ENCODE results near the gene TRPM3. TPM values are rescaled to one million over a fixed set of nuclear protein-coding genes. Genes with fewer than 3 reads are reported as not detected.
A peak's percentile ranks its signal among the peaks of the same experiment; 100 is the strongest.

TRPM3 gene
- total and polyA plus RNA-seq, 5 donors = 0.38 to 2.2 (median 1.2) TPM

DNA sequence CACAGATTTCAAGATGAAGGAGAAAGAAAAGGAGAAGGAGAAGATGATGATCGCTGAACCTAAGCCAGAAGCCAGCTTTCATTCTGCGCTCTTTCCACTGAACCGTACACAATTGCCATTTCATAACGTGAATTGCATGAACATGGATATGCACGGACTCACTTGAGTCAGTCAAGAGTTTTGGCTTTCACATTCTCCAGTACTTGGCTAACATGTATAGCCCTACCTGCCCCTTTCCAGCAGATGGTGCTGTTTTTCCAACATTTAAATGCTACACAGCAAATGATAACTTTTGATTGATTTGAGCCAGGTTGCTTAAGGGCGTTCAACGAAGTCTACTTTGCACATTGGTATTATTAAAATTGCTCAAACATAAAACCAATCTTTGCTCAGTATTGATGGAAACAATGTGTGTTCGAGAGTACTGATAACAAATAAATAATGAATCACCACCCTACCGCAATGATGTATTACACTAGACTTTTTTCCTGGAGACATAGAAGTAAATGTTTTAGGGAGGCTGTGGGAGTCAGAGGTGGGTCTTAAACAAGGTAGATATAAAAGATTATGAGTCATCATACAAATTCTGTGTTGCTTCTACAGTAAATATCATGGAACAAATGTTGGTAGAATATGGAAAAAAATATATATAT lies 196.4 kb downstream of the TRPM3 start:
- Histone ChIP-seq H3K9me3 (ENCODE audit: control insufficient read depth, low read length) (no peaks in the 10 kb centered on the region), H3K4me1 (ENCODE audit: control insufficient read depth, insufficient read depth, low read length) (no peaks in the 10 kb centered on the region), H3K27me3 (ENCODE audit: control insufficient read depth, insufficient read depth) (no peaks in the 10 kb centered on the region), H3K27ac (ENCODE audit: low read length) (peak overlapping the region; percentile 26), H3K4me3 (ENCODE audit: low read length) (no peak overlapping the region)
- WGBS = 9% methylated on average over 9 of the region's 9 CpGs
- peak; percentile 92 to 94 for ATAC-seq
- DNase-seq = no peak
- intact Hi-C loops (cut with DNase I) = loop anchor here in 1 of 4 donors (5.0 to 10.0 kb wide), 2 partner anchors 288 to 320 kb away; no protein-coding TSS in a partner anchor

DNA sequence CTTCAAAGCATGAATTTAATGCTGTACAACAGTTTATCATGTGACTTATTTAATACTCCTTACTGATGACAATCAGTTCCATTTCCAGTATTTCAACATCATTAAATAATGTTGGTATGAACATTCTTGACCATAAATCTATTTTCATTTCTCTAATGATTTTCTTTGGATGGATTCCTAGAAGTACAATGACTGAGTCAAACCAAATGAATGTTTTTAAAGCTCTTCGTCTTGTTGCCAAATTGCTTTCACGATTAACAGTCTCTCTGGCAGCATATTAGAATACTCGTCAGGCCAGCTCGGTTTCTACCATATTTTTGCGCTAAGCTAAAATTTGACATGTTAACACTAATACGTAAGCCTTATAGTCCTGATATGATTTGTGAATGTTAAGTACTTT lies 197.0 kb downstream of the TRPM3 start:
- H3K27me3 ChIP-seq (ENCODE audit: control insufficient read depth, insufficient read depth) = no peaks in the 10 kb centered on the region
- WGBS = 45% methylated on average over 6 of the region's 6 CpGs
- intact Hi-C loops (cut with DNase I) = loop anchor here in 1 of 4 donors (5.0 to 10.0 kb wide), 2 partner anchors 287 to 320 kb away; no protein-coding TSS in a partner anchor
- no peak for DNase-seq
- no peak overlapping the region for H3K27ac ChIP-seq (ENCODE audit: low read length)
- ATAC-seq = peak; percentile 67 to 80
- no peak overlapping the region for H3K4me3 ChIP-seq (ENCODE audit: low read length)
- no peaks in the 10 kb centered on the region for H3K9me3 ChIP-seq (ENCODE audit: control insufficient read depth, low read length)
- H3K4me1 ChIP-seq (ENCODE audit: control insufficient read depth, insufficient read depth, low read length) = no peaks in the 10 kb centered on the region

DNA sequence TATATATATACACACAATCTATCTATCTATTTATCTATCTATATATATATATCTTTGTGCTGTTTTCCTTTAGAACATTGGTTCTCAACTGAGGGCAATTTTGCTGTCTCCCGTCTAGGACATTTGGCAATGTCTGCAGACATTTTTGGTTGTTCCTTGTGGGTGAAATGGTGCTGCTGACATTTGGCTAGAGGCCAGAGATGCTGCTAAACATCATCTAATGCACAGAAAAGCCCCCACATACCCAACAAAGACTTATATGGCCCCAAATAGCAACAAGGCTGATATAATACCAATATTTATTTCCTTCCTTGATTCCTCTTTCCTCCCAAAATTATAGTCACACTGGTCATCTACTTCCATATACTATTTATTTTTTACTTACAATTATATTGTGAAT lies 197.5 kb downstream of the TRPM3 start:
- Histone ChIP-seq H3K27me3 (ENCODE audit: control insufficient read depth, insufficient read depth) (no peaks in the 10 kb centered on the region), H3K4me1 (ENCODE audit: control insufficient read depth, insufficient read depth, low read length) (no peaks in the 10 kb centered on the region), H3K4me3 (ENCODE audit: low read length) (no peak overlapping the region), H3K27ac (ENCODE audit: low read length) (no peak overlapping the region), H3K9me3 (ENCODE audit: control insufficient read depth, low read length) (no peaks in the 10 kb centered on the region)
- intact Hi-C loops (cut with DNase I) = loop anchor here in 1 of 4 donors (5.0 to 10.0 kb wide), 2 partner anchors 287 to 321 kb away; no protein-coding TSS in a partner anchor
- ATAC-seq (no peak), DNase-seq (no peak)
- 40% methylated on average over 1 of the region's 1 CpG for WGBS

DNA sequence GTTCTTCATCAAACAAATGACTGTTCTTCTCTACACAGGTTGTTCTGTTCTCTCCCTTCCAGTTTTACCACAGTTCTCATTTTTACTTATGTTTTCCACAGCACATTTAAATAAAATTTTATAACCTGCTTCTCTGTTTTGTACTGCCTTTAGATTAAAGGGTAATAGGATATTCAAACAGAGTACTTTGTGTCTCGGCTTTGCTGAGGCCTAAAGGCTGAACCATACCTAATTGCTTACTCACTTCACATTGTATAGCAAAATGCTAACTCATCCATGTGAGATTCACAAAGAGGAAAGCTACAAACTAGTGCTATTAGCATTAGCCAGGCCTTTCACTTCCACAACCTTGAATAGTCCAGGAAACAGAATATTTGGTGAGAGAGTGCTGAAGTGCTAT lies 200.3 kb downstream of the TRPM3 start:
- intact Hi-C loops (cut with DNase I) = loop anchor here in 1 of 4 donors (5.0 to 10.0 kb wide), 2 partner anchors 284 to 324 kb away; no protein-coding TSS in a partner anchor
- 88% methylated on average over 1 of the region's 1 CpG for WGBS

DNA sequence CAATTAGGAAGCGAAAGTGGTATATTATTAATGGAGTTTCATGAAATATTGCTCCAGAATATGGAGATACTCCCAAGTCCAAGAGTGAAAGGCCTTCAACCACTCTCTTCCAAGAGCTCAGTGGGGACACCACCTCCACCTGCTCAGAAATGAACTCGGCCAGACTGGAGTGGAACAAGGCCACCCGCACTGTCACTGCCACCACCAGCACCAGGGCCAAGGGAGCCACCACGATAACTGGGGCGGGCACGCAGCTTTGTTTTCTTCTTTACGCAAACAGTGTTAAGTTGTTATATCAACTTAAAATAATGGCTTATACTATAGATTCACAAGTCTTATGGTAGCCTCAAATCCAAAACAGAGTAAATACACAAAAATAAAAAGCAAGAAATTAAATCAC lies 204.1 kb downstream of the TRPM3 start:
- no peaks in the 10 kb centered on the region for H3K27me3 ChIP-seq (ENCODE audit: control insufficient read depth, insufficient read depth)
- H3K27ac ChIP-seq (ENCODE audit: low read length) = no peak overlapping the region
- no peaks in the 10 kb centered on the region for H3K4me1 ChIP-seq (ENCODE audit: control insufficient read depth, insufficient read depth, low read length)
- no peak overlapping the region for H3K4me3 ChIP-seq (ENCODE audit: low read length)
- DNase-seq (no peak), ATAC-seq (no peak)
- intact Hi-C loops (cut with DNase I) = loop anchor here in 1 of 4 donors (5.0 kb wide), 1 partner anchor 40 kb away; no protein-coding TSS in a partner anchor
- WGBS = 97% methylated on average over 7 of the region's 7 CpGs
- no peaks in the 10 kb centered on the region for H3K9me3 ChIP-seq (ENCODE audit: control insufficient read depth, low read length)

More for the DNA sequence above, 200.3 kb downstream of the TRPM3 start:
- H3K27me3 ChIP-seq (ENCODE audit: control insufficient read depth, insufficient read depth) = no peaks in the 10 kb centered on the region
- no peak overlapping the region for H3K27ac ChIP-seq (ENCODE audit: low read length)
- H3K4me3 ChIP-seq (ENCODE audit: low read length) = no peak overlapping the region
- no peaks in the 10 kb centered on the region for H3K9me3 ChIP-seq (ENCODE audit: control insufficient read depth, low read length)
- ATAC-seq (no peak), DNase-seq (no peak)
- H3K4me1 ChIP-seq (ENCODE audit: control insufficient read depth, insufficient read depth, low read length) = no peaks in the 10 kb centered on the region

DNA sequence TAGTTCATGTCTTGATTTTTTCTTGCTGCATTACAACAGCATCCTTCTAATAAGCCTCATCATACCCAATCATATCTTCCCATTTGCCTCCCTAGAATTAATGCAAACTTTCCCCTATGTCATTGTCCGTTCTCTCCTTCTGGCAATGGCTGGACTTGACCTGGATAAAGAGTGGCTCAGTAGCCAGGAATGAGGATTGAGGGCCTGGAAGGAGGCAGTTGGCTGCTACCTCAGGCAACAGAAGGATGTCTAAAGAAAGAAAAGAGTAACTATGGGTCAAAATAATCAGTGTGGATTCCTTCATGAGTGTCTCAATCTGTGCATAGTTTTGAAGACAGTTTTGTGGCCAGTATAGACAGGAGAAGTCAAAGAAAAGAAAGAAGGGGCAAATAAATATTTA lies 209.6 kb downstream of the TRPM3 start:
- 74% methylated on average over 1 of the region's 1 CpG for WGBS
- ATAC-seq = no peak

DNA sequence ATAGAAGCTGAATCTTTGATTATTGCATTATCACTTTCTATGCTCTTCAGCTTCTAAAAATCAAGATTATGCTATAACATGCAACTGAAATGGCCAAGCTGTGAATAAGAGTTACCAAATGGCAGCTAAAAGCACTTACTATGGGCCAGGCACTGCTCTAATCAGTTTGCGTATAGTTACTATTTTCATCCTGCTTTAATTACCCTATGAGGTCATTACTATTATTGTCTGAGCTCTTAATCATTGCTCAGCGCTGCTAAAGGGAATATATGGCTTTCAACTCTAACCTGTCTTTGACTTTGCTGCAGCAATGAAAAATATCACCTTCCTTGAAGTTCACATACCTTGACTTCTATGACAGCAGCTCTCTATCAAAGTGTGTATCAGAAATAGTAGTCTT lies 210.8 kb downstream of the TRPM3 start:
- no peak overlapping the region for H3K27ac ChIP-seq (ENCODE audit: low read length)
- ATAC-seq = no peak

More for the DNA sequence above, 209.6 kb downstream of the TRPM3 start:
- Histone ChIP-seq H3K27me3 (ENCODE audit: control insufficient read depth, insufficient read depth) (no peaks in the 10 kb centered on the region), H3K4me1 (ENCODE audit: control insufficient read depth, insufficient read depth, low read length) (no peaks in the 10 kb centered on the region), H3K4me3 (ENCODE audit: low read length) (no peak overlapping the region), H3K27ac (ENCODE audit: low read length) (no peak overlapping the region), H3K9me3 (ENCODE audit: control insufficient read depth, low read length) (no peaks in the 10 kb centered on the region)
- no peak for DNase-seq
- intact Hi-C loops (cut with DNase I) = no loop called here

DNA sequence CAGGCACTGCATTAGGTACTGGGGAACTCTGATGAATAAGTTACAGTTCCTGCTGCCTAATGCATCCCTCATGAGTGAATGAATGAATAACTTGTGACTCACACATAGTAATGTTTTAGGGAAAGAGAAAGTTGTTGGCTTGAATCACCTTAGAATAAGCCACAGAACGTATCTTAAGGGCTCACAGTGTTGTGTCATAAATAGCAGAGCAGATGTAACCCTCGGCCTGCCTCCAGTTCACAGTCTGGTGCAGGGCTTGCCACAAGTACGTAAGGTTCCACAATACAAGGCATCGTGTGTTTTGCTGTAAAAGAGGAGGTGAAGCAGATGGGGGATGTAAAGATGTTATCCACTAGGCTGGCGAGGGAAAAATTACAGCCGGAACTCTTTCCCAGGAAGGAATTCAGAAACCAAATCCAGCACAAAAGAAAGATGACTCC lies 218.7 kb downstream of the TRPM3 start:
- no peaks in the 10 kb centered on the region for H3K9me3 ChIP-seq (ENCODE audit: control insufficient read depth, low read length)
- H3K4me3 ChIP-seq (ENCODE audit: low read length) = no peak overlapping the region
- 34% methylated on average over 6 of the region's 6 CpGs for WGBS
- H3K27ac ChIP-seq (ENCODE audit: low read length) = no peak overlapping the region
- H3K27me3 ChIP-seq (ENCODE audit: control insufficient read depth, insufficient read depth) = no peaks in the 10 kb centered on the region
- peaks cover 3% of the 10 kb centered on the region for H3K4me1 ChIP-seq (ENCODE audit: control insufficient read depth, insufficient read depth, low read length)
- DNase-seq = peak; percentile 23 to 56 (median 50)
- intact Hi-C loops (cut with DNase I) = no loop called here
- ATAC-seq = peak; percentile 65 to 88

More for the DNA sequence above, 210.8 kb downstream of the TRPM3 start:
- intact Hi-C loops (cut with DNase I) = no loop called here
- WGBS = 41% methylated on average over 2 of the region's 2 CpGs
- Histone ChIP-seq H3K4me1 (ENCODE audit: control insufficient read depth, insufficient read depth, low read length) (no peaks in the 10 kb centered on the region), H3K4me3 (ENCODE audit: low read length) (no peak overlapping the region), H3K9me3 (ENCODE audit: control insufficient read depth, low read length) (no peaks in the 10 kb centered on the region), H3K27me3 (ENCODE audit: control insufficient read depth, insufficient read depth) (no peaks in the 10 kb centered on the region)
- DNase-seq = no peak

DNA sequence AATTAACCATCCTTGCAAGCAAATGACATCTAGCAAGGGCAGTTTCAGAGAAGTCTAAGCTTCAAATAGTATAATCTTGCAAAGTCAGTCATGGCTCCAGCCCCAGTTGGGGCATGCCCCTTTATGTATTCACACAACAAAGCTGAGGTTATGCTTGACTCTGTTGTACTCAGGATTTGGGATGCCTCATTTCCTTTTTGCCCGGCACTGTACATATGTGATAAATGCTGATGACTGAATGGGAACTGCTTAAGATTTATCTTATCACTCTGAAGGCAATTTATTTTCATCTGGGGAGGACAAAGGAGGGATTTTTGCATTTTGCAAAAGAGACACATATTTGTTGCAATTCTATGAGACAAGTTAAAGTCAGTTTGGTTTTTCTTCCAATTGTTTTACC lies 219.2 kb downstream of the TRPM3 start:
- ATAC-seq = no peak
- no peak overlapping the region for H3K4me3 ChIP-seq (ENCODE audit: low read length)
- DNase-seq = no peak
- no peaks in the 10 kb centered on the region for H3K9me3 ChIP-seq (ENCODE audit: control insufficient read depth, low read length)
- peaks cover 3% of the 10 kb centered on the region for H3K4me1 ChIP-seq (ENCODE audit: control insufficient read depth, insufficient read depth, low read length)
- H3K27me3 ChIP-seq (ENCODE audit: control insufficient read depth, insufficient read depth) = no peaks in the 10 kb centered on the region
- WGBS = 25% methylated on average over 1 of the region's 1 CpG
- H3K27ac ChIP-seq (ENCODE audit: low read length) = no peak overlapping the region
- intact Hi-C loops (cut with DNase I) = no loop called here

DNA sequence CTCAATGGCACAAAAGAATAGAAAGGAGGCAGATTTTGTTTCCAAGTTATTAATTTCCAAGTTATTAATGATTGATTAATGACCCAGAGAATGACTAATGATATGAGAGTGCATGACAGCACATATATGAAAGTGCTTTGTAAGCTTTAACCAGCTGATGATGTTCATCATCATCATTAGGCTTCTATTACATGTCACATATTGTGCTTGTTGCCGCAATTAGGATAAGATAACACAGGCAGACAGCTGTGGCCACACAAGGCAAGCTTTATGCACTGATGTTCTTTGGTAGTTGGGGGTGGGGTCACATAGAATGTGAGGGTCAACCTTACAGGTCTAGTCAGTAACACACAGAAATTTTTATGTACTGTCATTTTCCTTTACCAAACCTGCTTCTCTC lies 219.7 kb downstream of the TRPM3 start:
- H3K4me1 ChIP-seq (ENCODE audit: control insufficient read depth, insufficient read depth, low read length) = peaks cover 3% of the 10 kb centered on the region
- H3K27me3 ChIP-seq (ENCODE audit: control insufficient read depth, insufficient read depth) = no peaks in the 10 kb centered on the region
- H3K27ac ChIP-seq (ENCODE audit: low read length) = no peak overlapping the region
- intact Hi-C loops (cut with DNase I) = no loop called here
- DNase-seq (no peak), ATAC-seq (no peak)
- H3K4me3 ChIP-seq (ENCODE audit: low read length) = no peak overlapping the region
- H3K9me3 ChIP-seq (ENCODE audit: control insufficient read depth, low read length) = no peaks in the 10 kb centered on the region
- 37% methylated on average over 1 of the region's 1 CpG for WGBS

DNA sequence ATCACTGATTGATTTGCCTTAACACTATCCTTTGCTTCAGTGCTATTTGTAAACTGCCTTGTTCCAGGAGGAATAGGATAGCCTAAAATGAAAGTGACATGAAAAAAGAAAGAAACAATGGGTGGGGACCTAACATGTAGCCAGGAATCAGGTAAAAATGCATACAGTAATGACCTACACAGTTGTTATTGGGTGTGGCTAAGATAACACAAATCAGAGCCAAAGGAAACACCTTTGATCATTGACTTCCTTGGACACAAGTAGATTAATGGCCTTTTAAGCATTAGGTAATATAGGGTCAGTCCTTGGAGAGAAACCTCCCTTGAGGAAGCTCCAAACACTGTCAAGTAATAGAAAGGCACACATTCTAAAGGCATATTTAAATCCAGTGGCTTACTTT lies 220.4 kb downstream of the TRPM3 start:
- DNase-seq (no peak), ATAC-seq (no peak)
- Histone ChIP-seq H3K4me3 (ENCODE audit: low read length) (no peak overlapping the region), H3K27me3 (ENCODE audit: control insufficient read depth, insufficient read depth) (no peaks in the 10 kb centered on the region), H3K4me1 (ENCODE audit: control insufficient read depth, insufficient read depth, low read length) (peaks cover 3% of the 10 kb centered on the region), H3K27ac (ENCODE audit: low read length) (no peak overlapping the region), H3K9me3 (ENCODE audit: control insufficient read depth, low read length) (no peaks in the 10 kb centered on the region)
- intact Hi-C loops (cut with DNase I) = no loop called here

Data from right cardiac atrium (tissue), 5 donors.